Esophagus (tissue), 2 donors: ENCODE data around the gene LIN37. TPM values are rescaled to one million over a fixed set of nuclear protein-coding genes. Genes with fewer than 3 reads are reported as not detected.

Experiments used
- H3K27ac ChIP-seq, 2 donors: one replicate each; pipeline ENCODE4 v1.5.1; 2013; ENCODE audit warnings: low read depth in 2 of 2, mild to moderate bottlenecking in 2 of 2, inconsistent platforms in 1 of 2, low read length in 1 of 2, moderate library complexity in 1 of 2
- H3K27me3 ChIP-seq, 2 donors: one replicate each; pipeline ENCODE4 v1.6.1; 2013; ENCODE audit warnings: low read length in 2 of 2, control low read depth in 1 of 2, mild to moderate bottlenecking in 1 of 2; ENCODE audit not compliant: insufficient read depth in 2 of 2, control insufficient read depth in 1 of 2
- H3K36me3 ChIP-seq, 2 donors: one replicate each; pipeline ENCODE4 v1.6.1; 2013; ENCODE audit warnings: low read length in 1 of 2; ENCODE audit not compliant: control insufficient read depth in 2 of 2, insufficient read depth in 2 of 2
- H3K4me1 ChIP-seq, 2 donors: one replicate each; pipeline ENCODE4 v1.6.1; 2013; ENCODE audit warnings: low read length in 1 of 2; ENCODE audit not compliant: control insufficient read depth in 2 of 2, insufficient read depth in 2 of 2
- H3K4me3 ChIP-seq, 2 donors: one replicate each; pipeline ENCODE4 v1.5.1; 2013; ENCODE audit warnings: low read length in 2 of 2, mild to moderate bottlenecking in 2 of 2, low read depth in 1 of 2, moderate library complexity in 1 of 2
- H3K9me3 ChIP-seq, 2 donors: one replicate each; pipeline ENCODE4 v1.6.1; 2013; ENCODE audit warnings: mild to moderate bottlenecking in 2 of 2, low read depth in 1 of 2, low read length in 1 of 2, moderate library complexity in 1 of 2; ENCODE audit not compliant: control insufficient read depth in 2 of 2, insufficient read depth in 1 of 2
- WGBS, 2 donors: extraction: QIAGEN DNeasy Blood & Tissue Kit; methylation state at CpG; one replicate each; pipeline ENCODE4 v1.1.7; 2013; 5-methylcytosine and 5-hydroxymethylcytosine counted together
- polyA plus RNA-seq, 2 donors: library from polyadenylated mRNA; stranded (reverse); fragments of 200-250 nt; gene quantifications; one replicate each; pipeline ENCODE4 v1.2.3, GENCODE V29; 2013
- donor health status: healthy with polysubstance abuse.
- donor health status: Bipolar disorder and iron deficiency.

LIN37 gene
- polyA plus RNA-seq, 2 donors = 10.6 to 20.9 TPM

- Histone ChIP-seq H3K27ac (no peak overlapping the region), H3K36me3 (peaks cover 0 to 8% of the 10 kb centered on the region in 2 donors), H3K9me3 (no peaks in the 10 kb centered on the region), H3K4me3 (no peak overlapping the region), H3K27me3 (no peaks in the 10 kb centered on the region), H3K4me1 (peaks cover 0 to 2% of the 10 kb centered on the region in 2 donors)
- 85 to 91% methylated on average over 29 to 31 of the region's 31 CpGs for whole genome bisulfite sequencing, 2 donors
Observed at GRCh38 chr19:35786299-35787160, 38.2 kb downstream of the LIN37 start.

- Histone ChIP-seq H3K36me3 (peaks cover 0 to 5% of the 10 kb centered on the region in 2 donors), H3K4me1 (peaks cover 0 to 2% of the 10 kb centered on the region in 2 donors), H3K27me3 (no peaks in the 10 kb centered on the region), H3K27ac (no peak overlapping the region), H3K9me3 (no peaks in the 10 kb centered on the region), H3K4me3 (no peak overlapping the region)
- 88 to 93% methylated on average over 13 to 15 of the region's 15 CpGs for WGBS, 2 donors
Observed at GRCh38 chr19:35787227-35787799, 38.9 kb downstream of the LIN37 start.

GRCh38 chr19:35788205-35788960, 40.0 kb downstream of the LIN37 start:
- no peak overlapping the region for H3K4me3 ChIP-seq
- H3K36me3 ChIP-seq = peaks cover 0 to 2% of the 10 kb centered on the region in 2 donors
- 78 to 84% methylated on average over 12 of the region's 12 CpGs for WGBS, 2 donors
- H3K4me1 ChIP-seq = peaks cover 0 to 2% of the 10 kb centered on the region in 2 donors
- H3K27me3 ChIP-seq = no peaks in the 10 kb centered on the region
- no peaks in the 10 kb centered on the region for H3K9me3 ChIP-seq
- H3K27ac ChIP-seq = no peak overlapping the region

- H3K27ac ChIP-seq = no peak overlapping the region
- peaks cover 0 to 2% of the 10 kb centered on the region in 2 donors for H3K4me1 ChIP-seq
- H3K36me3 ChIP-seq = peaks cover 0 to 2% of the 10 kb centered on the region in 2 donors
- H3K27me3 ChIP-seq = no peaks in the 10 kb centered on the region
- WGBS, 2 donors = 82 to 86% methylated on average over 11 of the region's 11 CpGs
- no peak overlapping the region for H3K4me3 ChIP-seq
- H3K9me3 ChIP-seq = no peaks in the 10 kb centered on the region
Observed at GRCh38 chr19:35789195-35789977, 41.0 kb downstream of the LIN37 start.

- H3K4me3 ChIP-seq = no peak overlapping the region
- no peaks in the 10 kb centered on the region for H3K4me1 ChIP-seq
- no peaks in the 10 kb centered on the region for H3K9me3 ChIP-seq
- no peaks in the 10 kb centered on the region for H3K27me3 ChIP-seq
- H3K27ac ChIP-seq = no peak overlapping the region
- 82 to 89% methylated on average over 19 of the region's 19 CpGs for WGBS, 2 donors
- H3K36me3 ChIP-seq = peaks cover 0 to 2% of the 10 kb centered on the region in 2 donors
Observed at GRCh38 chr19:35789978-35790944, 41.9 kb downstream of the LIN37 start.

GRCh38 chr19:35790981-35791813, 42.8 kb downstream of the LIN37 start:
- 56 to 58% methylated on average over 19 to 20 of the region's 20 CpGs for WGBS, 2 donors
- peaks cover 0 to 2% of the 10 kb centered on the region in 2 donors for H3K36me3 ChIP-seq
- no peak overlapping the region for H3K27ac ChIP-seq
- no peaks in the 10 kb centered on the region for H3K9me3 ChIP-seq
- no peaks in the 10 kb centered on the region for H3K27me3 ChIP-seq
- no peaks in the 10 kb centered on the region for H3K4me1 ChIP-seq
- H3K4me3 ChIP-seq = no peak overlapping the region

- 82 to 87% methylated on average over 9 of the region's 9 CpGs for WGBS, 2 donors
- peaks cover 0 to under 1% of the 10 kb centered on the region in 2 donors for H3K36me3 ChIP-seq
- no peak overlapping the region for H3K4me3 ChIP-seq
- H3K27me3 ChIP-seq = peaks cover 0 to 3% of the 10 kb centered on the region in 2 donors
- H3K27ac ChIP-seq = no peak overlapping the region
- H3K4me1 ChIP-seq = no peaks in the 10 kb centered on the region
- no peaks in the 10 kb centered on the region for H3K9me3 ChIP-seq
Observed at GRCh38 chr19:35791814-35792279, 43.5 kb downstream of the LIN37 start.

GRCh38 chr19:35792312-35792711, 43.9 kb downstream of the LIN37 start:
- Histone ChIP-seq H3K9me3 (no peaks in the 10 kb centered on the region), H3K36me3 (no peaks in the 10 kb centered on the region), H3K4me1 (no peaks in the 10 kb centered on the region), H3K27me3 (peaks cover 0 to 8% of the 10 kb centered on the region in 2 donors), H3K27ac (no peak overlapping the region), H3K4me3 (no peak overlapping the region)
- WGBS, 2 donors = 84 to 87% methylated on average over 15 of the region's 15 CpGs
